Stimulated activated CD4-positive, alpha-beta T cell treated with anti-CD3 and anti-CD28 coated beads, Interleukin-2, amount 100 ng/mL, for 24 hours (primary cell): ENCODE data around the gene CD209.
A peak's percentile ranks its signal among the peaks of the same experiment; 100 is the strongest.
"Not testable (repeated sequence)": the region's sequence is repeated elsewhere in the genome, so short reads cannot be mapped to it uniquely, and the experiment has no call there.

Experiments used
- DNase-seq, 2 donors: peaks; one replicate each; pipeline ENCODE4 v3.0.0-alpha.2; 2020

Gene CD209

DNA sequence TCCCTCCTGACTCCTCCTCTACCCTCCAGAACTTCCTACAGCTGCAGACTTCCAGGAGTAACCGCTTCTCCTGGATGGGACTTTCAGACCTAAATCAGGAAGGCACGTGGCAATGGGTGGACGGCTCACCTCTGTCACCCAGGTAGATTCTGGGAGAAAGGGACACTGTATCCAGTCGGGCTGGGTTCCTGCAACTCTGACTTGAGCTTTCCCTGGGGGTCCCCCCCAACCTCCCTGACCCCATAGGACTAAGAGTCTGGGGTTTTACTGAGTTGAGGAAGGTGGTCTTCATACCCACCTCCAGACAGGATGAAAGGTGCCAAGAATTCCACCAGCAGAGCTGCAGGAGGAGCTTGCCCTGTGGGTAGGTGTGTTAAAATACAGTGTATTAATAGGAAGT, 20.2 kb upstream of the CD209 start:
- no peak for DNase-seq

- DNase-seq, result no peak
These were observed 19.2 kb upstream of the CD209 start for GRCh38 chr19:7766535-7766934.

- DNase-seq, result not testable (repeated sequence)
These were observed 17.7 kb upstream of the CD209 start for GRCh38 chr19:7765043-7765442.

- DNase-seq, result not testable (repeated sequence)
These were observed 16.8 kb upstream of the CD209 start for GRCh38 chr19:7764157-7764556.

- no peak for DNase-seq
These were observed 16.4 kb upstream of the CD209 start for GRCh38 chr19:7763696-7764095.

DNA sequence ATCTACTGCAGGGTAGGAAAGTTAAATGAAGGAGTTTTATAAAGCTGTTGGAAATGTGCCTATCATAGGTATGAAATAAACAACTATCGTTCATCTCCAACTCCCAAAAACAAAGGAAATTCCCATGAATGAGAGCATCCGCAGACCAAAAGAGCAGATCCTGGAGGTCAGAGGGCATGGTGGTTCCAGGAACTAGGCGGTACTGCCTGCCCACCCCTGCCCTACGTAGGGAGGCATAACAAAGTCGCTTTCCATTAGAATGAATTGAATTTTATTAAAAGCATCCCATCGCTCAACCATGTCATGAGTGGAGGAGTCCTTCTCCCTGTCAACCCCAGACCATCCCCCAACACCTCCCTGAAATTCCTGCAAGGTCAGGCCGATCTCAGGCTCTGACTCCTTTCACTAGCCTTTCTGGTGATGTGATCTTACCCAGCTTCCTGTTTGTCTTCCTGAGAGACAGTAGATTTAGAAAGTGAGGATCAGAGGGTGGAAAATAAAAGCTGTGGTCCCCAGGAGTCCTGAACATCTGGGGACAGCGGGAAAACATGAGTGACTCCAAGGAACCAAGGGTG, 15.5 kb upstream of the CD209 start, which contains the start of gene CLEC4M:
CLEC4M (plus strand) TSS at position 525 of the 575 bp plus-strand sequence; CDS start at position 549, 24 bp downstream.
- no peak for DNase-seq

DNA sequence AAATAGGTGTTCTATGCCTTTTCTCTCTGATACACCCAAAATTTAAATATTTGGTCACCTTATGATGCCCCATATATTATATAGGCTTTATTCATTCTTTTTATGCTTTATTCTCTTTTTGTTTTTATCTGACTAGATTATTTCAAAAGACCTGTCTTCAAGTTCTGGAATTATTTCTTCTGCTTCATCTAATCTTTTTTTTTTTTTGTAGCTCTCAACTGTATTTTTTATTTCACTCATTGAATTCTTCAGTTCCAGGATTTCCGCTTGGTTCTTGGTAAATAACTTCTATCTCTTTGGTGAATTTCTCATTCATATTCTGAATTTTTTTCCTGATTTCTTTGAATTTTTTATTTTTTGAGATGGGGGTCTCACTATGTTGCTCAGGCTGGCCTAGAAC, 11.8 kb upstream of the CD209 start:
- DNase-seq, result no peak

DNA sequence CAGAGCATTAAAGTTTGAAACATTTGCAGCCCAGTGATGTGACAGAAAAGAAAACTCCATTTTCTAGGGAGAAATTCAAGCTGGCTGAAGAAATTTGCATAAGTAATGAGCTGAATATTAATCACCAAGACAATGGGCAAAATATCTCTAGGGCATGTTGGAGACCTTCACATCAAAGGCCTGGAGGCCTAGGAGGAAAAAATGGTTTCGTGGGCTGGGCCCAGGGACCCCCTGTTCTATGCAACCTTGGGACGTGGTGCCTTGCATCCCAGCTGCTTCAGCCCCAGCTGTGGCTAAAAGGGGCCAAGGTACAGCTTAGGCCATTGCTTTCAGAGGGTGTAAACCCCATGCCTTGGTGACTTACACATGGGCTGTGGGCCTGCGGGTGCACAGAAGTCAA, 10.0 kb upstream of the CD209 start:
- no peak for DNase-seq

DNA sequence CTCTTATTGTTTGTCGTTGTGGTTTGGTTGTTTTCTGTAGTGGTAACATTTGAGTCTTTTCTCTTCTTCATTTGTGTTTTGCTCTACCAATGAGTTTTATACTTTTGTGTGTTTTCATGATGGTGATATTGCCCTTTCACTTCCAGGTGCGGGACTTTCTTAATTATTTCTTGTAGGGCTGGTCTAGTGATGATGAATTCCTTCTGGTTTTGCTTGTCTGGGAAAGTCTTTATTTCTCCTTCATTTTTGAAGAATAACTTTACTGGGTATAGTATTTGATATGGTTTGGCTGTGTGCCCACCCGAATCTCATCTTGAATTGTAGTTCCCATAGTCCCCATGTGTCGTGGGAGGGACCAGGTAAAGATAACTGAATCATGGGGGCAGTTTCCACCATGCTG, 8.9 kb upstream of the CD209 start:
- DNase-seq, result no peak

DNA sequence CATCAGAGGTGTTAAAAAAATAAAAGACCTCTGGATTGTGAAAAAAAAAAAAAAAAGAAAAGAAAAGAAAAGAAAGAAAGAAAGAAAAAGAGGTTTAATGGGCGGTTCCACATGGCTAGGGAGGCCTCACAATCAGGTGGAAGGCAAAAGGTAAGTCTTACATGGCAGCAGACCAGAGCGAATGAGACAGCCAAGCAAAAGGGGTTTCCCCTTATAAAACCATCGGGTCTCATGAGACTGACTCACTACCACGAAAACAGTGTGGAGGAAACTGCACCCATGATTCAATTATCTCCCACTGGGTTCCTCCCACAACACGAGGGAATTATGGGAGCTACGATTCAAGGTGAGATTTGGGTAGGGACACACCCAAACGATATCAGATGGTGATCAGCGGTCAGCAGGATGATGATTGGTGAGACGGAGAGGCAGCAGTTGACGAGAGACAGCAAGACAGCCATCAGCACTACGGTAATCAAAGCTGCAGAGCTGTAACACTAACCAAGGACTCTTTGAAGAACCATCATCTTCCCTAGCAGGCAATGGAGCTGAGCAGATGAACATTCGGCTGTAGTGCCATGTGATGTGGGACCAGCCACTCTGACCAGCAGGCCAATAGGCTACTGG, 3.9 kb upstream of the CD209 start:
- DNase-seq, result peak; percentile 34 to 60

GRCh38 chr19:7748756-7749155, 1.4 kb upstream of the CD209 start:
- DNase-seq, result no peak

DNA sequence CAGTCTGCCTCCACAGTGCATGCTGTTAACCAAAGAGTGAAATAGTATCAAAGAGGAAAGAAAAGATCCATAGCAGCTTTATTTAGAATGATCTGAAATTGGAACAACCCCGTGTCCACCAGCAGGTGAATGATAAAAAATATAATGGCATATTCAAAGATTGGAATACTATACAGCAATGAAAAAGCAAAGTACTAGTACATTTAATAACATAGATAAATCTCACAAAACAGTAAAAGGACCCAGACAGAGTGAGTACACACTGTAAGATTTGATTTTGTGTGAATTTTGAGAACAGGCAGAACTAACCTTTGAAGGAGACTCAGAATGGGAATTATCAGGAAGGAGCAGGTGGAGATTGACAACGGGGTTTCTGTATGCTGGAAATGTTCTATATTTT, 837 bp upstream of the CD209 start:
- DNase-seq, result no peak

DNA sequence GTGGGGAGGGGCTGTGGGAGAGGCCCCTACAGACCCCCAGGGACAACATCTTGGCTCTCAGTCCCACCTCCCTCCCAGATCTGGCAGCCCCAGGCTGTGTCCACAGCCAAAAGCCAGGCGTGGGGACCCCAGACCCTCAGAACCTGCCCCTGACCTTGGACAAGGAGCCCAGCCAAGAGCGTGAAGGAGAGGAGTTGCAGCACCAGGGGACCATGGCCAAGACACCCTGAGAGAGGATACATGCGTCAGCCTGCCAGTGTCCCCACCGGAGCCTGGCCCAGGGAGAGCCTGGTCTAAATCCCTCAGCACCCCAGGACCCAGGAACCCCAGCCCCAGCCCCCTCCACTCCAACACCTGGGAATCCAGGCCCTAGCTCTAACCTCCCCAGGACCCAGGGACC, 1.0 kb downstream of the CD209 start:
- not testable (repeated sequence) for DNase-seq

- no peak for DNase-seq
These were observed 2.3 kb downstream of the CD209 start for GRCh38 chr19:7744871-7745650.

DNA sequence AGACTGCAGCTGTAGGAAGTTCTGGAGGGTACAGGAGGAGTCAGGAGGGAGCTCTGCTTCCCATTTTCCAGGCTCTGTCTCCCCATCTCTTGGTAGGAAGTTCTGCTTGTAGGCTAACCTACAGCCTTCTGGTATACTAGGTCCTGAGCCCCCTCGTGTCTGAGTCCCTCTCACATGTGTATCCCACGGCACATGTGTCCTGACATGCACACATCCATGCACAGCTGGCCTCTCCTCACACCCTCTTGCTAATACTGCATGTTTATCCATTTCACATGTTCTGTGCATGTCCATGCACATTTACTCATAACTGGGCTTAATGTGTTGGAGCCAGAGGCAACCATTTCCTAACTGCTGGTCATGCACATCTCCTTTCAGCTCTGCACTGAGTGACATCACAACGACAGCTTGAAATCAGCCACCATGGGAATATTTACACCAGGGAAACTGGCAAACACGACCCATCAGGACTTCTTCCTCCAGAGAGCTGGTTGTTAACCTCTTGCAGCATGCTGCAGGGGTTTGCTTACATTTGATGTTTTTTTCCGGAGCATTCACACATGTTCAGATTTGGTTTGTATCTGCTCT, 3.0 kb downstream of the CD209 start:
- no peak for DNase-seq

DNA sequence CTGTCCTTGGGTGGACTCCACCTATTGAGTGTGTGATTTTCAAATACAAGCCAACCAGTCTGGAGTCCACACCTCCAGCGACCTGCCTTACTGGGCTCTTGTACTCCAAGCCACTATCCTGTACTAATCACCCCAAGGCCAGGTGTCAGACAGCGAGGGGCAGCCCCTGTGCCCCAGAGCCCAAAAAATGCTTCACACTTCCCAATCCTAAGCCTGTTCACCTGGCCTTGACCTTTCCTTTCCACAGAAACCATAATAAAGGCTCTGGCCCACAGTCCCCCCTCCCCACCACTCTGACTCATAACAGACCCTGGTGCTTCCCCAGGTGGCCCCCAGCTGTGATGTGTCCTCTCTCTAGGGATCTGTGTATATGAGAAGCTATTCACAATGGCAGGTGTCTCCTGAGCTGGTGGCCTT, 3.9 kb downstream of the CD209 start:
- DNase-seq, result peak in 1 of 2 donors; percentile 12

DNA sequence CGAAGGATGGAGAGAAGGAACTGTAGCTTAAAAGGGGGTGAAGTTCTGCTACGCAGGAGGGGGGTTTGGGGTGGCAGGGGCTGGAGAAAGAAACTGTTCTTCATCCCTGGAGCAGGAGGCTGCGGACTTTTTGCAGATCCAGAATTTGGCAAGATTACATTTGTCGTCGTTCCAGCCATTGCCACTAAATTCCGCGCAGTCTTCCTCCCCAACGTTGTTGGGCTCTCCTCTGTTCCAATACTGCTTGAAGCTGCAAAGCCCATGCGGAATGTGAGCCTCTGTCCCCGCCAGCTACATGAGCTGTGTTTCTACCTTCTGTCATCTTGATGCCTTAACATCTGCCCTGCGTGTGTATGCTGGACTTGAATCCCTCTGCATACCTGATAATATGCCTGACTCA, 4.3 kb downstream of the CD209 start:
- no peak for DNase-seq

DNA sequence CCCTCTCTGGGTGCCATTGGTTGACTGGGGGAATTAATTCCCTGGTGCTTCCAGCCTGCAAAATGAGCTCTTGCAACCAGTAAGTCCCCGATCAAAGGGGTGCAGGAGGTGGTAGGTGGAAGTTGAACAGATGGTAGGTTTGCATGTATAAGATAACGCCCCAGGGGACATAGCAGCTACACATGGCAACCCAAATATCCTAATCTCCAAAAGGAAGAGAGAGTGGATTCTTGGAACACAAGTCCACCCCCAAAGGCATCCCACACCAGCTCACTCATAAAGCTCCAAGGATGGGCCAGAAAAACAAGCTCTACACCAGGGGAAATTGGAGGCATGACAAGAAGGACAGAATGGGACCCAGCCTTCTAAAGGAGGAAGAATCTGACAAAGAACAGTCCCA, 4.8 kb downstream of the CD209 start:
- DNase-seq, result no peak

GRCh38 chr19:7740682-7741054, 6.7 kb downstream of the CD209 start:
- DNase-seq, result no peak

- no peak for DNase-seq
These were observed 7.3 kb downstream of the CD209 start for GRCh38 chr19:7739801-7740681.

- DNase-seq, result no peak
These were observed 8.1 kb downstream of the CD209 start for GRCh38 chr19:7739211-7739755.

GRCh38 chr19:7738023-7738422, 9.3 kb downstream of the CD209 start:
- DNase-seq, result peak; percentile 55 to 57

DNA sequence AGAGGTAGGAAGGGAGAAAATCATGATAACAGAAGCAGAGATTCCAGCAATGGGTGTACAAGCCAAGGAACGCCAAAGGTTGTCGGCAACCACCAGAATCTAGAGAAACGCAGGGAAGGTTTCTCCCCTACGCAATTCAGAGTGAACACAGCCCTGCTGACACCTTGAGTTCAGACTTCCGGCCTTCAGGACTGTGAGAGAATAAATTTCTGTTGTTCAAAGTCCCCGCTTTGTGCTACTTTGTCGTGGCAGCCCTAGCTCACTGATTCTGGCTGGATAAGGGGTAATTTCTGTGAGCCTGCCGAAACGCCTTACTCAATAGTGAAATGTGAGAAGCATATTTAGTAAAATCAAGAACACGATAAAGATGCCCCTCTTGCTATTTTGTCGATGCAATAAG, 10.1 kb downstream of the CD209 start:
- DNase-seq, result no peak
